Mesenchymal stem cell (in vitro differentiated cells and primary cell): Measurements from ENCODE around the gene CDH4.

Experiments used
- DNase-seq: peaks from one replicate; pipeline ENCODE4 v3.0.0-alpha.2; 2013
- H2AFZ ChIP-seq: one replicate; pipeline ENCODE4 v1.6.1; 2013; ENCODE audit warnings: low read depth, mild to moderate bottlenecking, control low read depth, inconsistent platforms, low read length, moderate library complexity
- H2AK5ac ChIP-seq: 2 replicates; pipeline ENCODE4 v1.6.1; 2013; ENCODE audit warnings: low read length, moderate library complexity, mild to moderate bottlenecking, inconsistent platforms; ENCODE audit not compliant: severe bottlenecking
- H2BK120ac ChIP-seq: one replicate; pipeline ENCODE4 v1.6.1; 2013; ENCODE audit warnings: low read depth, mild to moderate bottlenecking, inconsistent platforms, low read length, moderate library complexity
- H2BK12ac ChIP-seq, 2 experiments: one replicate each; pipeline ENCODE4 v1.6.1; 2013; ENCODE audit warnings: inconsistent platforms in 2 of 2, low read length in 2 of 2, mild to moderate bottlenecking in 2 of 2, moderate library complexity in 2 of 2, control low read depth in 1 of 2
- H2BK15ac ChIP-seq: one replicate; pipeline ENCODE4 v1.6.1; 2013; ENCODE audit warnings: mild to moderate bottlenecking, low read depth, inconsistent platforms; ENCODE audit not compliant: poor library complexity, severe bottlenecking
- H2BK5ac ChIP-seq: 2 replicates; pipeline ENCODE4 v1.6.1; 2013; ENCODE audit warnings: low read depth, mild to moderate bottlenecking, low read length, control low read depth, inconsistent platforms; ENCODE audit not compliant: poor library complexity, severe bottlenecking
- H3K14ac ChIP-seq, 2 experiments: one replicate each; pipeline ENCODE4 v1.6.1; 2013; ENCODE audit warnings: inconsistent platforms in 2 of 2, low read length in 2 of 2, control low read depth in 1 of 2, mild to moderate bottlenecking in 1 of 2, moderate library complexity in 1 of 2
- H3K18ac ChIP-seq, 2 experiments: one replicate each; pipeline ENCODE4 v1.6.1; 2013; ENCODE audit warnings: inconsistent platforms in 2 of 2, low read length in 2 of 2, control low read depth in 1 of 2, low read depth in 1 of 2, mild to moderate bottlenecking in 1 of 2
- H3K23ac ChIP-seq, 2 experiments: one replicate each; pipeline ENCODE4 v1.6.1; 2013; ENCODE audit warnings: inconsistent platforms in 2 of 2, low read length in 2 of 2, mild to moderate bottlenecking in 2 of 2, moderate library complexity in 2 of 2, control low read depth in 1 of 2
- H3K27ac ChIP-seq: 2 replicates; pipeline ENCODE4 v1.5.1; 2013; ENCODE audit warnings: mild to moderate bottlenecking, moderate library complexity, low read length, control low read depth, inconsistent platforms; ENCODE audit not compliant: poor library complexity, severe bottlenecking
- H3K27me3 ChIP-seq, 2 experiments: 2 replicates each; pipeline versions ENCODE4 v1.6.1 to v1.7.0; 2013; ENCODE audit warnings: low read length in 2 of 2, mild to moderate bottlenecking in 2 of 2, moderate library complexity in 2 of 2, control low read depth in 1 of 2, inconsistent platforms in 1 of 2; ENCODE audit not compliant: control insufficient read depth in 1 of 2, insufficient read depth in 1 of 2
- H3K36me3 ChIP-seq, 2 experiments: 2 replicates each; pipeline versions ENCODE4 v1.6.1 to v1.7.0; 2013; ENCODE audit warnings: low read length in 2 of 2, control low read depth in 1 of 2, inconsistent platforms in 1 of 2, low read depth in 1 of 2, mild to moderate bottlenecking in 1 of 2; ENCODE audit not compliant: insufficient read depth in 2 of 2, control insufficient read depth in 1 of 2
- H3K4ac ChIP-seq, 2 experiments: one replicate each; pipeline ENCODE4 v1.6.1; 2013; ENCODE audit warnings: inconsistent platforms in 2 of 2, low read length in 2 of 2, mild to moderate bottlenecking in 2 of 2, moderate library complexity in 2 of 2, control low read depth in 1 of 2, low read depth in 1 of 2
- H3K4me1 ChIP-seq: 2 replicates; pipeline ENCODE4 v1.6.1; 2013; ENCODE audit warnings: low read depth, low read length, control low read depth; ENCODE audit not compliant: control insufficient read depth, insufficient read depth
- H3K4me2 ChIP-seq: 2 replicates; pipeline ENCODE4 v1.6.1; 2013; ENCODE audit warnings: low read length, mild to moderate bottlenecking, inconsistent platforms; ENCODE audit not compliant: poor library complexity, severe bottlenecking
- H3K4me3 ChIP-seq, 2 experiments: 2 replicates each; pipeline versions ENCODE4 v1.5.1 to v1.7.0; 2013; ENCODE audit warnings: low read length in 2 of 2, mild to moderate bottlenecking in 2 of 2, control low read depth in 1 of 2, low read depth in 1 of 2; ENCODE audit not compliant: insufficient read depth in 1 of 2
- H3K79me1 ChIP-seq: replicated peaks from 2 replicates; pipeline ENCODE4 v1.6.1; 2013; ENCODE audit warnings: mild to moderate bottlenecking, control low read depth, low read length, inconsistent platforms; ENCODE audit not compliant: poor library complexity, severe bottlenecking
- H3K9ac ChIP-seq: 2 replicates; pipeline ENCODE4 v1.7.0; 2013; ENCODE audit warnings: mild to moderate bottlenecking, low read length, moderate library complexity
- H3K9me3 ChIP-seq: 2 replicates; pipeline ENCODE4 v1.7.0; 2013; ENCODE audit warnings: mild to moderate bottlenecking, low read length; ENCODE audit not compliant: control insufficient read depth
- H4K8ac ChIP-seq: one replicate; pipeline ENCODE4 v1.6.1; 2013; ENCODE audit warnings: inconsistent platforms, mild to moderate bottlenecking, low read length, moderate library complexity
- H4K91ac ChIP-seq: one replicate; pipeline ENCODE4 v1.6.1; 2013; ENCODE audit warnings: mild to moderate bottlenecking, low read length, inconsistent platforms
- WGBS: methylation state at CpG from one replicate; pipeline ENCODE4 v1.1.7; 2013; ENCODE audit warnings: mixed read lengths; 5-methylcytosine and 5-hydroxymethylcytosine counted together

The CDH4 gene

GRCh38 chr20:61791995-61792394 lies 539.9 kb downstream of the CDH4 start:
- Histone ChIP-seq H4K91ac (no peak overlapping the region), H3K79me1 (no peaks in the 10 kb centered on the region), H3K4ac (no peak overlapping the region), H3K4me2 (no peak overlapping the region), H2BK5ac (no peak overlapping the region), H3K36me3 (no peaks in the 10 kb centered on the region), H3K4me1 (peaks cover 4% of the 10 kb centered on the region), H3K23ac (no peak overlapping the region), H2BK15ac (no peak overlapping the region), H2AK5ac (no peak overlapping the region), H3K27ac (no peak overlapping the region), H4K8ac (no peak overlapping the region), H3K9me3 (no peaks in the 10 kb centered on the region), H3K9ac (no peak overlapping the region), H2AFZ (no peak overlapping the region), H3K4me3 (no peak overlapping the region), H3K14ac (no peak overlapping the region), H2BK120ac (no peak overlapping the region), H3K27me3 (peaks cover 5 to 18% of the 10 kb centered on the region in 2 experiments), H2BK12ac (no peak overlapping the region), H3K18ac (no peak overlapping the region)
- no peak for DNase-seq
- 90% methylated on average over 6 of the region's 6 CpGs for WGBS

- H3K9ac ChIP-seq, result no peak overlapping the region
- peaks cover 5% of the 10 kb centered on the region for H3K4me1 ChIP-seq
- no peak for DNase-seq
- H3K18ac ChIP-seq, result no peak overlapping the region
- no peak overlapping the region for H2AFZ ChIP-seq
- no peak overlapping the region for H2BK12ac ChIP-seq
- no peak overlapping the region for H3K14ac ChIP-seq
- no peak overlapping the region for H3K4me3 ChIP-seq
- no peaks in the 10 kb centered on the region for H3K79me1 ChIP-seq
- no peak overlapping the region for H4K91ac ChIP-seq
- no peak overlapping the region for H3K23ac ChIP-seq
- H2BK15ac ChIP-seq, result no peak overlapping the region
- H3K27me3 ChIP-seq, result peaks cover 5 to 9% of the 10 kb centered on the region in 2 experiments
- H2BK5ac ChIP-seq, result no peak overlapping the region
- H3K36me3 ChIP-seq, result no peaks in the 10 kb centered on the region
- no peak overlapping the region for H3K27ac ChIP-seq
- no peak overlapping the region for H2AK5ac ChIP-seq
- no peaks in the 10 kb centered on the region for H3K9me3 ChIP-seq
- no peak overlapping the region for H3K4me2 ChIP-seq
- H4K8ac ChIP-seq, result no peak overlapping the region
- H2BK120ac ChIP-seq, result no peak overlapping the region
- WGBS, result 68% methylated on average over 15 of the region's 15 CpGs
- no peak overlapping the region for H3K4ac ChIP-seq
Measured at GRCh38 chr20:61795669-61796630, 543.9 kb downstream of the CDH4 start.

- Histone ChIP-seq H2BK12ac (no peak overlapping the region), H3K27ac (no peak overlapping the region), H2BK5ac (no peak overlapping the region), H4K91ac (no peak overlapping the region), H3K9me3 (no peaks in the 10 kb centered on the region), H2AFZ (no peak overlapping the region), H3K79me1 (no peaks in the 10 kb centered on the region), H3K36me3 (no peaks in the 10 kb centered on the region), H3K18ac (no peak overlapping the region), H3K14ac (no peak overlapping the region), H4K8ac (no peak overlapping the region), H3K4me2 (no peak overlapping the region), H3K4me3 (no peak overlapping the region), H2BK120ac (no peak overlapping the region), H2BK15ac (no peak overlapping the region), H3K23ac (no peak overlapping the region), H3K27me3 (peaks cover 5 to 16% of the 10 kb centered on the region in 2 experiments), H2AK5ac (no peak overlapping the region), H3K4ac (no peak overlapping the region), H3K9ac (no peak overlapping the region), H3K4me1 (peaks cover 7% of the 10 kb centered on the region)
- WGBS, result 77% methylated on average over 11 of the region's 11 CpGs
- DNase-seq, result no peak
Measured at GRCh38 chr20:61796738-61797137, 544.7 kb downstream of the CDH4 start.

GRCh38 chr20:61797200-61797599 lies 545.1 kb downstream of the CDH4 start:
- DNase-seq, result no peak
- Histone ChIP-seq H2BK5ac (no peak overlapping the region), H3K9me3 (no peaks in the 10 kb centered on the region), H3K36me3 (no peaks in the 10 kb centered on the region), H2BK12ac (no peak overlapping the region), H3K4ac (no peak overlapping the region), H2BK120ac (no peak overlapping the region), H4K91ac (no peak overlapping the region), H2AFZ (no peak overlapping the region), H3K14ac (peak overlapping the region in 1 of 2 experiments; percentile 12), H2AK5ac (no peak overlapping the region), H3K27me3 (peaks cover 5 to 21% of the 10 kb centered on the region in 2 experiments), H3K4me3 (no peak overlapping the region), H3K27ac (no peak overlapping the region), H3K4me1 (peaks cover 7% of the 10 kb centered on the region), H3K4me2 (no peak overlapping the region), H3K18ac (no peak overlapping the region), H3K79me1 (no peaks in the 10 kb centered on the region), H4K8ac (no peak overlapping the region), H3K23ac (peak overlapping the region in 1 of 2 experiments; percentile 10), H3K9ac (no peak overlapping the region), H2BK15ac (no peak overlapping the region)
- 66% methylated on average over 7 of the region's 7 CpGs for WGBS
